Muscle layer of colon (tissue), 2 donors: ENCODE measurements around the gene CNOT8.

ENCODE experiments used
- H3K27ac ChIP-seq: one replicate; pipeline ENCODE4 v1.7.0; 2013; ENCODE audit warnings: low read depth, mild to moderate bottlenecking, low read length, moderate library complexity
- H3K27me3 ChIP-seq, 2 donors: one replicate each; pipeline ENCODE4 v1.7.0; 2013; ENCODE audit warnings: low read length in 2 of 2, mild to moderate bottlenecking in 2 of 2; ENCODE audit not compliant: insufficient read depth in 2 of 2, control insufficient read depth in 1 of 2
- H3K36me3 ChIP-seq: one replicate; pipeline ENCODE4 v1.7.0; 2013; ENCODE audit warnings: mild to moderate bottlenecking, low read length; ENCODE audit not compliant: insufficient read depth
- H3K4me1 ChIP-seq: one replicate; pipeline ENCODE4 v1.7.0; 2013; ENCODE audit warnings: mild to moderate bottlenecking, low read length; ENCODE audit not compliant: insufficient read depth
- H3K4me3 ChIP-seq, 2 donors: one replicate each; pipeline ENCODE4 v1.7.0; 2013; ENCODE audit warnings: low read length in 2 of 2, low read depth in 1 of 2, mild to moderate bottlenecking in 1 of 2, moderate library complexity in 1 of 2
- H3K9ac ChIP-seq: one replicate; pipeline ENCODE4 v1.7.0; 2013; ENCODE audit warnings: low read length
- H3K9me3 ChIP-seq: one replicate; pipeline ENCODE4 v1.7.0; 2013; ENCODE audit warnings: mild to moderate bottlenecking, low read length
- donor health status: abdominal sarcoma.
- donor health status: Adenocarcinoma of cecum.

Gene CNOT8

DNA sequence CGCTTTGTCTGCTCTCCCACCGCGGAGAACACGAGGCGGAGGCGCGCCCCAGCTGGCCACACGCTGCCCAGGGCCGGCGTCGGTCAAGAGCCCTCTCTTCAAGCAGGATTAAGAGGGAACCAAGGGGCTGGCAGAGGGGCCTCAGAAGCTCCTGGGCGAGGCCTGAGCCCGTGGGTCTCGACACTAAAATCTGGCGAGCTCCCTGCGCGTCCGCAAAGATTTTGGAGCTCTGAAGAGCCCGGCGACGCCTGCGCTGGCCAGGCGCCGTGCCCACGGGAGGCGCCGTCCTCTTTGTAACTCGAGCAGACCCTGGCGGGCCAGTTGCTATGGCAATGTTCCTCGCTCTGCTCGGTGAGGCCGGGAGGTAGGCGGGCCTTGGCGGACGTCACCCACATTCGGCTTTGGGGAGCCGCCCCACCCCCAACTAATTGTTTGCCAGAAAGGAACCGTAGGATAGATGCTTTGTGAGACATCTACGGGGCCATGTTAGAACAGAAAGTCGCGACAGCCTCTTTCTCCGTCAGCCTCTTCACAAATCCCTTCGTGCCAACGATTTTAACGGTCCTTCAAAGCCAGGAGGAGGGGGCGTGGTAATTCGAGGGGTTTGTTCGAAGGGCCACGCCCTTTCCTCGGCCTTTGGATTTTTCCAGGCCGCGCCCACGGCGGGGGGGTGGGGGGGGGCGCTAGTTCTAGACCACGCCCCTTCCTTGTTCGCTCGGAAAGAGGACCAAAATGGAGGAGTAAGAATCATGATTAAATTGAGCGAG lies 714 bp upstream of the CNOT8 start:
- no peaks in the 10 kb centered on the region for H3K9me3 ChIP-seq
- peaks cover 26% of the 10 kb centered on the region for H3K4me1 ChIP-seq
- H3K36me3 ChIP-seq = no peaks in the 10 kb centered on the region
- peak overlapping the region; percentile 74 to 91 for H3K4me3 ChIP-seq
- no peaks in the 10 kb centered on the region for H3K27me3 ChIP-seq
- H3K27ac ChIP-seq = peak overlapping the region; percentile 100
- peak overlapping the region; percentile 96 for H3K9ac ChIP-seq

GRCh38 chr5:154858972-154859871 lies 795 bp downstream of the CNOT8 start:
- Histone ChIP-seq H3K4me1 (peaks cover 26% of the 10 kb centered on the region), H3K4me3 (peak overlapping the region; percentile 74 to 91), H3K9me3 (no peaks in the 10 kb centered on the region), H3K27me3 (no peaks in the 10 kb centered on the region), H3K36me3 (no peaks in the 10 kb centered on the region), H3K27ac (peak overlapping the region; percentile 100), H3K9ac (peak overlapping the region; percentile 96)

GRCh38 chr5:154860123-154860522 lies 1.7 kb downstream of the CNOT8 start:
- Histone ChIP-seq H3K9ac (peak overlapping the region; percentile 96), H3K4me3 (peak overlapping the region in 1 of 2 donors; percentile 91), H3K27ac (peak overlapping the region; percentile 100), H3K9me3 (no peaks in the 10 kb centered on the region), H3K4me1 (peaks cover 26% of the 10 kb centered on the region), H3K36me3 (peaks cover 6% of the 10 kb centered on the region), H3K27me3 (no peaks in the 10 kb centered on the region)

- H3K4me1 ChIP-seq = peaks cover 26% of the 10 kb centered on the region
- peaks cover 12% of the 10 kb centered on the region for H3K36me3 ChIP-seq
- H3K27me3 ChIP-seq = no peaks in the 10 kb centered on the region
- H3K27ac ChIP-seq = no peak overlapping the region
- no peak overlapping the region for H3K4me3 ChIP-seq
- H3K9ac ChIP-seq = no peak overlapping the region
- no peaks in the 10 kb centered on the region for H3K9me3 ChIP-seq
Observed at GRCh38 chr5:154860765-154861164, 2.3 kb downstream of the CNOT8 start.

GRCh38 chr5:154861946-154862345 lies 3.5 kb downstream of the CNOT8 start:
- Histone ChIP-seq H3K36me3 (peaks cover 18% of the 10 kb centered on the region), H3K27ac (no peak overlapping the region), H3K4me3 (no peak overlapping the region), H3K9me3 (no peaks in the 10 kb centered on the region), H3K27me3 (no peaks in the 10 kb centered on the region), H3K9ac (no peak overlapping the region), H3K4me1 (peaks cover 22% of the 10 kb centered on the region)

- Histone ChIP-seq H3K4me1 (peaks cover 20% of the 10 kb centered on the region), H3K27ac (no peak overlapping the region), H3K36me3 (peaks cover 18% of the 10 kb centered on the region), H3K9me3 (no peaks in the 10 kb centered on the region), H3K9ac (no peak overlapping the region), H3K4me3 (no peak overlapping the region), H3K27me3 (no peaks in the 10 kb centered on the region)
Observed at GRCh38 chr5:154862766-154863165, 4.3 kb downstream of the CNOT8 start.

DNA sequence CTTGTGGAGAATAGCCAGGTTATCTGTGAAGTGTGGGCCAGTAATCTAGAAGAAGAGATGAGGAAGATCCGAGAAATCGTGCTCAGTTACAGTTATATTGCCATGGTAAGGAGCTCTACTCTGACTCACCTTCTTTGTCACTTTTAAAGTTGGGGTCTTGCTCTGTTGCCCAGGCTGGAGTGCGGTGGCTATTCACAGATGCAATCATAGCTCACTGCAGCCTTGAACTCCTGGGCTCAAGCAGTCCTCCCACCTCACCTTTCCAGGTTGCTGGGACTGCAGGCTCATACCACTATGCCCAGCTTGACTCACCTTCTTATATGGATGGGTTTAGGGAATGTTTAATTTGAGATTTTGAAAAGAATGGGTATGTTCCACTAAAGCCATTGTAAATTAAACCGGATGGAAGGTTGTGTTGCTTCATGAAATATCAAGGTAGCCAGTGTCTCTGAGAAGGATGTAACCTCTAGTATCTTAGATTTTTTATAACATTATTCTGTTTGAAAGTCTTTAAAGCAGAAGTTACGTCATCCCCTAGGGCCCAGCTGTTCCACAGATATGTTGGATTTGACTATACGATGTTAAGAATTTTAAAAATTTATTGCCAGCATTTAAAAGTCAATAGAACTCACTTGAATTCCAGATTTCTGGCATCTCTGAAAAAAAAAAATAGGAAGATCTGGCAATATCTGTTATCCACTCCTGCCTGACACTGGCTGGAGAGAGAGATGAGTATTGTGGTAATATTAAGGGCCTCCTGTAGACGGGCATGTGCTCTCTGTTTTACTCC lies 5.1 kb downstream of the CNOT8 start:
- Histone ChIP-seq H3K4me1 (peaks cover 22% of the 10 kb centered on the region), H3K9ac (no peak overlapping the region), H3K9me3 (no peaks in the 10 kb centered on the region), H3K4me3 (no peak overlapping the region), H3K27ac (no peak overlapping the region), H3K27me3 (no peaks in the 10 kb centered on the region), H3K36me3 (peaks cover 18% of the 10 kb centered on the region)

DNA sequence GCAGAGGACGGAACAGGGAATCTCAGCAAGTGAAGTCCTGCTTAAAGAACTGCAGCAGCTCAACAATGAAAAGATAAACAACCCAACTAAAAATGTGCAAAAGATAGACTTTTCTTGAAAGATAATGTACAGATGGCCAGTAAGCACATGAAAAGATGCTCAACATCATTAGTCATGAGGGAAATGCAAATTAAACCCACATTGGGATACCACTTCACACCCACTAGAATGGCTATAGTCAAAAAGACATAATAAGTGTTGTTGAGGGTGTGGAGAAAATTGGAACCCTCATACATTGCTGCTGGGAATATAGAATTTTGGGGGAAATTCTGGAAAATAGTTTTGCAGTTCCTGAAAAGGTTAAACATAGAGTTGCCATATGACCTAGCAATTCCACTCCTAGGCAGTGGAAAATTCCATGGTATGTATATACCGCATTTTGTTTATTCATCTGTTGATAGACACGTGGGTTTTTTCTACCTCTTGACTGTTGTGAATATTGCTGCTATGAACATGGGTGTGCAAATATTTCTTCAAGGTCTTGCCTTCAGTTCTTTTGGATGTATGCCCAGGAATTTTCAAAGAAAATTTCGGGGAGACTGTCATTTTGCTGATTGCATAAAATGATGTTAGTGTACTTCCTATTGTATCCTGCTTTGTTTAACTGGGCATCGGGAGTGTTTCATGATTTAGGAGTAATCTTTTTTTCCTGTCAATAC lies 7.2 kb downstream of the CNOT8 start:
- Histone ChIP-seq H3K27me3 (no peaks in the 10 kb centered on the region), H3K27ac (no peak overlapping the region), H3K4me3 (no peak overlapping the region), H3K9me3 (no peaks in the 10 kb centered on the region), H3K9ac (no peak overlapping the region), H3K4me1 (peaks cover 14% of the 10 kb centered on the region), H3K36me3 (peaks cover 19% of the 10 kb centered on the region)

GRCh38 chr5:154866841-154867240 lies 8.4 kb downstream of the CNOT8 start:
- no peak overlapping the region for H3K9ac ChIP-seq
- H3K4me1 ChIP-seq = peaks cover 6% of the 10 kb centered on the region
- H3K9me3 ChIP-seq = no peaks in the 10 kb centered on the region
- H3K27me3 ChIP-seq = no peaks in the 10 kb centered on the region
- no peak overlapping the region for H3K4me3 ChIP-seq
- H3K27ac ChIP-seq = no peak overlapping the region
- H3K36me3 ChIP-seq = peaks cover 28% of the 10 kb centered on the region

- no peak overlapping the region for H3K9ac ChIP-seq
Observed at GRCh38 chr5:154868702-154869101, 10.3 kb downstream of the CNOT8 start.

More at GRCh38 chr5:154868702-154869101, 10.3 kb downstream of the CNOT8 start:
- Histone ChIP-seq H3K27ac (no peak overlapping the region), H3K36me3 (peaks cover 37% of the 10 kb centered on the region), H3K4me1 (peaks cover 6% of the 10 kb centered on the region), H3K9me3 (no peaks in the 10 kb centered on the region), H3K4me3 (no peak overlapping the region), H3K27me3 (no peaks in the 10 kb centered on the region)
